ENCODE results near the gene SCTR.

Gene SCTR

DNA sequence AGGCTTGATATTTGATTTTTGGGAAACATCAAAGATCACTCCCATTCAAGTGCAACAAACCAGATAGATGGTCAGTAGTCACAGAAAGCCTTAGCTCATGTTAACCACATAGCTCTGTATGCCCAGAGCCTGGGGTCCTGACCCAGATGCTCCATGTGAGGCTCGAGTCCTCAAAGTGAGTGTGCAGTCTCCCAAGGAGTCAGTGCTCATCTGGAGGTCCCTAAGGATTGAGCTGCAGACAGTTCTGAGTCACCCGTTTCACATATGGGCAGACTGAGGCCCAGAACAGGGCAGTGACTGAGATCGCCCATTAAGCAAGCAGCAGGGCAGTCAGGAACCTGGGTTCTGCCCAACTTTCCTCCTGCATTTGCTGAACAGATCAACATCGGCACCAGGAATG, 83.4 kb downstream of the SCTR start:
- no peak for DNase-seq

- DNase-seq, result no peak
Observed at GRCh38 chr2:119440501-119440870, 83.8 kb downstream of the SCTR start.

DNA sequence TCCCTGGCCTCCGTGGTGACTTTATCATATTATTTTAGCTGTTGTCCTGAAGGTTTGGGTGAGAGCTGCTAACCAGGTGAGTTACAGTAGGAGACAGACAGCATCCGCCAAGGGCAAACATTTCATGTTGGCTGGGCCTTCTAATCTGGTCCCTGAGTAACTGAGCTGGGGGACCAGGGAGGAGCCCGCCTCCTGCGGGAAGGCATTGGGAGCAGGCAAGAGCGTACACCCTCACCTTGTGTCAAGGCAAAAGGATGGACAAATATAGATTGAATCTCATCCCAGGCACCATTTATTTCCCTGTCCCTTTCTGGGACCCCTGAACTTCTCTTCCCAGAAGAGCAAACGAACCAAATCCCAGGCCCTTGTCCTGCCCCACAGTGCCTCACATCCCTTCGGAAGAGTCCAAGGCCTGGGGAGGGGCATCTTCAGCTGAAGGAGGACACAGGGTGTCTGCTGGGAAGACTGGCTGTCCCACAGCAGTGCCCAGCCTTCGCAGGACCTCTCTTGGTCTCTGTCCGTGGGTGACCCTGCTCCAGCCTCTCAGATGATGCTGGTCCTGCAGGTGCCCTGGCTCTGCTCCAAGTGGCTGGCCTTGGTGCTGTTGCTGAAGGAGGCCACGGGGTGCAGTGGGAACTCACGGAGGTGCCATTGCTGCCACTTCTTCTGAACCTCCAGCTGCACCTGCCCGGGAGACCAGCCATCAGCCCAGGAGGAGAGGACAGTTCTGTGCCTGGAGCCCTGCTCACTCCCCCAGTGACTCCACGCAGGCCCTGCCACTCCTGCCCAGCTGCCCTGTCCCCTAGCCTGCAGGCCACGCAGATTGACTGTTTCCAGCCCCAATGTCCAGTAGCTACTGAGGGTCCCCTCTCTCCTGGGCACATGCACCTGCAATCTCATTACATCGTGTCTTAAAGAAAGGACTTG, 84.4 kb downstream of the SCTR start:
- no peak for DNase-seq

GRCh38 chr2:119438726-119439284, 85.5 kb downstream of the SCTR start:
- no peak for DNase-seq

DNA sequence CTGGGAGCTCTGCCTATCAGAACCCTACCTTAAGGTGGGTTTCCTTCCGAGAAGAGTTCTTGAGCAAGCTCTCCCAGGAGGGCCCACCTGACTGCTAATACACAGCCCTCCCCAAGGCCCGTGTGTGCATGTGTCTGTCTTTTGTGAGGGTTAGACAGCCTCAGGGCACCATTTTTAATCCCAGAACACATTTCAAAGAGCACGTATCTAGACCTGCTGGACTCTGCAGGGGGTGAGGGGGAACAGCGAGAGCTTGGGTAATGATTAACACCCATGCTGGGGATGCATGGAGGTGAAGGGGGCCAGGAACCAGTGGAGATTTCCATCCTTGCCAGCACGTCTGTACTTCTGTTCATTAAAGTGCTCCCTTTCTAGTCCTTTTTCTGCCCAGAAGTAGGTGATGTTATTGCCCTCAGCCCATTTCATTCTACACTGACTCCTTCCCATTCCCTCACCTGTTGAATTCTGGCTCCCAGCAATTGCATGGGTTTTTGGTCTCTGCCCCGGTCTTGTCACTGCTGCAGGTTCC, 86.1 kb downstream of the SCTR start:
- DNase-seq, result no peak

GRCh38 chr2:119436993-119437772, 87.1 kb downstream of the SCTR start:
- DNase-seq, result no peak

DNA sequence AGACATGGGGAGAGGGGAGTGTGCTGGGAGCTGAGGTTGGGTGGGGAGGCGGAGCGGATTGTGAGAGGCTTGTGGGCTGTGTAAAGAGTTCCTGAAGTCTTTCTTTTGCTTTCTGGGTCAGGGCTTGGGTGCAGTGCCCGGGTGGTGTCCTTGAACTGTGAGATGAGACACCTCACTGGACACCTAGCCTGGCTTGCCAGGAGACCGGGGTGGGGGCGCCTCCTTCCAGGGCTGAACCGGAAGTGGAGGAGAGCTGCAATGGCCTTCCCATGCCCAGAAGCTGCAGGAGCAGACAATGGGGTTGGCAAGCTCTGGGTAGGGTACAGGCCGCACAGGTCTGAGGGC, 88.4 kb downstream of the SCTR start:
- DNase-seq, result no peak

GRCh38 chr2:119435081-119435952, 89.0 kb downstream of the SCTR start:
- no peak for DNase-seq

- no peak for DNase-seq
Observed at GRCh38 chr2:119434664-119435063, 89.6 kb downstream of the SCTR start.

DNA sequence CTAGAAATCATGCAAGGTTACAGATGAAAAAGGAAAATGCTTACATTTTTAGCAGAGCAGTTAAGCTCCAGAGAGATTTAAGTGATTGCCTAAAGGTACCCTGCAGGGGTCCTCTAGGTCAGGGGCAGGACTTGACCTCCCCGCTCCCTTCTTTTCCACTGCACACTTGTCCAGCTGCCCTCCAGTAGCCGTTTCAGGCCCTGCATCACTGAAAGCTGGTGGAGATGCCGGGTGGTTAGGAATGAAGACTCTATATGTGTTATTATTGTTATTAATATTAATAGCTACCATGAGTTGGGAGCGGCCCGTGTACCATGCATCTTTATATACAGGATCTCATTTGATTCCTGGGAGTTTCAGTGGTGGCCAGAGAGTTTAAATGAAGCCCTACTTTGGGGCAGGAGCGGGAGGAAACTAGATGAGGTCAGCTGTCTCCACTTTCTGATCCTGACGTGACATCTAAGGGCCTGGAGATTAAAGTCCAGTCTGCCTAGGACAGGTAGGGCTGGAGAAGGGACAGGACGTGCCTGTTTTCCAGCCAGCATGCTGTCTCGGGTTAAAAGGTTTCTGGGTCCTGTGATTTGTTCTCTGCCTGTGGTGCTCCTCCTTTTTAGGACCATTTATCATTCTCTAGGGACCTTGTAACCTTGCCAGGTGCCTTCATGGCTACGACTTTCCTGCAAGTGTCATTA, 90.5 kb downstream of the SCTR start:
- DNase-seq, result no peak

- no peak for DNase-seq
Observed at GRCh38 chr2:119432851-119433522, 91.3 kb downstream of the SCTR start.

DNA sequence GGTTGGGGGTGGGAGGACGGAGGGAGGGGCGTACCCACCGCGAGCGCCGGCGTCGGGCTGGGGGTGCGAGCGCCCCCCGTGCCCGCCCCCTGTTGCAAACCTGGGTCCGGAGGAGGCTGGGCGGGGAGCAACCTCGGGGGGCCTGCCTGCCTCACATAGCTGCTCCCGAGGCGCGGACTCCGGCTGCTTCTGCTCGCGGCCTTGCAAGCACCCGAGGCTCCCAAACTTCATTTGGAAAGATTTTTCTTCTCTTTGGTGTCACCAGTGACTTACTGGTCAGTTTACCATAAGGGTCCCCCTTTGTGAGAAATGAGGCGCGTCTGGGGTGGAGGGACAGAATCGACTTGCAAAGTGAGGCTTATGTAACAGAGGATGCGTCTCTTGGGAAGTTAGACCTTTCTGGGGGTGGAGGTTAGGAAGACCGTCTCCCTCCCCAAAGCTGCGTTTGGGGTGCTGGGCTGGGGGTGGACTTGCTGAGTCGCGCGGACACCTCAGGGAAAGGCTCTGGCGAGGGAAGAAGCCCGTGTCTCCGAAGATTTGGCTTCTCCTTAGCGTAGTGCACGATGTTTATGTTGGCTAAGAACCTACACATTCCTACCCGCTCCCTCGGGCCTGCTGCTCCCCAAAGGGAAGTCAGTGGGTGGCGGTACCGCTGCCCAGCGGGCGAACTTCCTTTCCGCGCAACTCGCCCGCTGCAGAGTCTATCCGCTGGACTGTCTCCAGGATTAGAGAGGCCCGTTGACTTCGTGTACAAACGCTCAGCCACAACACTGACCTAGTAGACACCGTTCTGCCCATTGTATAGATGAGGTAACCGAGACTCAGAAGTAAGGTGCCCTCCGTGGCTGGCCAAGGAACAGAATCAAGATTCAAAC, 92.1 kb downstream of the SCTR start:
- no peak for DNase-seq

GRCh38 chr2:119431155-119431975, 92.9 kb downstream of the SCTR start, which contains the start of gene TMEM37:
Gene TMEM37 (plus strand): TSS chr2:119431854. CDS start chr2:119431904, 50 bp downstream.
- no peak for DNase-seq

GRCh38 chr2:119430023-119430498, 94.2 kb downstream of the SCTR start:
- no peak for DNase-seq

DNA sequence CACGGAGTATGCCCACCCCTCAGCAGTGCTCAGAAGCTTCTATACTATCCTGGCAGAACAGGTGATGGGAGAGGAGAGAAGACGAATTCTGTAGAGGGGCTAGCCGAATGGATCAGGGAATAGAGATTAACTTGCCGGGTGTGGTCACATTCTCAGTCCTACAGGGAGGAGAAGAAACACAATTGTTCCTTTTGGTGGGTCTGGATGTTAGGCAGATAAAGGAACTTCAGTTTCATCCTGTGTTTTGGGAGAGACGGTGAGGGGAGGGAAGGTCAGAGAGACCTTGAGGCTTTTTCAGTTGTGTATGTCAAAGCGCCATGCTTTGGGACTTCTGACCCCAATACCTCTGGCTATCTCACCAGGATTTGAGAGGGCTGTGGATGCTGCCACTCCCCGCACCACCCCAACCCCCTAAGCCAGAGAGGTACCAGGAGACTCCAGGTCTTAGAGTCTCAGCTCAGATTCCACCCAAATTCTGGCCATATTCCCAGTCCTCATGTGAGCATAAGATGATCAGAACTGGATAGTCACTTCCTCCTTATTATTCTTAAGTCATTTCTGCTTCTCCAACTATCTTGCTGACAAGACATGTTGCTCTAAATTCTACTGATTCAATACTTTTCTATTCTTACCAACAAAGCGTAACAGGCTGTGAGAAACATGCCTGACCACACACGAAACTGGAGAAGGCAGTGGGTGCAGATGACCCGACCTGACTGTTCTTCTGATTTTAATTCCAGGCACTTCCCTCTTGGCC, 94.9 kb downstream of the SCTR start:
- DNase-seq, result no peak

- no peak for DNase-seq
Observed at GRCh38 chr2:119428488-119429224, 95.6 kb downstream of the SCTR start.

DNA sequence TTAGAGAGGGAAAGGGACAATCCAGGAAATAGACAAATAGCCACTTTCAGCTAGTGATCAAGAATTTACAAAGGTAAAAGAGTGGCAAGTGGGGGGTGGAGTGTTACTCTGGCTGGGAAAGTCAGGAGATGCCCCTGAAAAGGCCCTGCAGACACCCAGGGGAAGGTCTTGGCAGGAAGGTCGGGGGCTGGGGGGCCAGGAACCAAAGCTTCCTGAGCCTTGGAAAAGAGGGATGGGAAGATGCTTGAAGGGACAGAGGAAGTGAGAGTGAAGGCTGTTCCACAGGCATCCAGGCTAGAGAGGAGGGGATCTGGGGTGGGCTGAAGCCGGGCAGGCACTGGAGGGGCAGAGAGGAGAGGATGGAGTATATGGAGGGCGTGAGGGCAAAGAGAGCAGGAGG, 96.5 kb downstream of the SCTR start:
- no peak for DNase-seq
